Activated naive CD4-positive, alpha-beta T cell treated with anti-CD3 and anti-CD28 coated beads, Interleukin-2, amount 50 U/mL, for 16 hours (primary cell): ENCODE results near the gene ALKBH2.

ENCODE experiments used
- DNase-seq: peaks from one replicate; pipeline ENCODE4 v3.0.0-alpha.2; 2020

ALKBH2 gene

GRCh38 chr12:109093022-109093918 lies at the start of gene ALKBH2:
Gene ALKBH2 (minus strand): TSS chr12:109093472. CDS start chr12:109092786, 686 bp downstream.
- DNase-seq: peak; percentile 95

- no peak for DNase-seq
Observed at GRCh38 chr12:109140560-109140959, 47.3 kb upstream of the ALKBH2 start.

GRCh38 chr12:109139791-109140190 lies 46.5 kb upstream of the ALKBH2 start:
- no peak for DNase-seq

- no peak for DNase-seq
Observed at GRCh38 chr12:109139360-109139759, 46.1 kb upstream of the ALKBH2 start.

GRCh38 chr12:109137055-109137454 lies 43.8 kb upstream of the ALKBH2 start:
- no peak for DNase-seq

- no peak for DNase-seq
Observed at GRCh38 chr12:109134186-109134917, 41.1 kb upstream of the ALKBH2 start.

GRCh38 chr12:109131154-109132050 lies 38.1 kb upstream of the ALKBH2 start:
- DNase-seq: no peak

- DNase-seq: no peak
Observed at GRCh38 chr12:109130297-109131153, 37.3 kb upstream of the ALKBH2 start.

- no peak for DNase-seq
Observed at GRCh38 chr12:109127533-109128242, 34.4 kb upstream of the ALKBH2 start.

- DNase-seq: no peak
Observed at GRCh38 chr12:109126784-109127183, 33.5 kb upstream of the ALKBH2 start.

GRCh38 chr12:109125791-109126190 lies 32.5 kb upstream of the ALKBH2 start:
- no peak for DNase-seq

- DNase-seq: no peak
Observed at GRCh38 chr12:109124878-109125648, 31.8 kb upstream of the ALKBH2 start.

- no peak for DNase-seq
Observed at GRCh38 chr12:109121346-109121880, 28.1 kb upstream of the ALKBH2 start.

- no peak for DNase-seq
Observed at GRCh38 chr12:109120557-109120956, 27.3 kb upstream of the ALKBH2 start.

GRCh38 chr12:109120095-109120494 lies 26.8 kb upstream of the ALKBH2 start:
- no peak for DNase-seq

- no peak for DNase-seq
Observed at GRCh38 chr12:109116611-109116949, 23.3 kb upstream of the ALKBH2 start.

GRCh38 chr12:109115758-109116610 lies 22.7 kb upstream of the ALKBH2 start, which contains the start of gene ACACB:
Gene ACACB (plus strand): TSS chr12:109116587. CDS start chr12:109139406, 22,819 bp downstream.
- DNase-seq: no peak

- no peak for DNase-seq
Observed at GRCh38 chr12:109115404-109115757, 22.1 kb upstream of the ALKBH2 start.

- no peak for DNase-seq
Observed at GRCh38 chr12:109114644-109115043, 21.4 kb upstream of the ALKBH2 start.
